Activated naive CD4-positive, alpha-beta T cell (primary cell): ENCODE results near the gene VPS52.
"Not testable (repeated sequence)": the region's sequence is repeated elsewhere in the genome, so short reads cannot be mapped to it uniquely, and the experiment has no call there.

ENCODE experiments used
- DNase-seq, 4 experiments: peaks; one replicate each; lab custom pipeline; 2025; lab: John Stamatoyannopoulos, UW

VPS52 gene

GRCh38 chr6:33301877-33302276 lies 30.2 kb upstream of the VPS52 start:
- DNase-seq = no peak

GRCh38 chr6:33299237-33299944 lies 27.7 kb upstream of the VPS52 start:
- DNase-seq = peak; percentile 77 to 91 (median 89)

GRCh38 chr6:33298773-33299236 lies 27.1 kb upstream of the VPS52 start, which contains the start of gene RGL2:
RGL2 (minus strand) TSS chr6:33298942; CDS start chr6:33298610, 332 bp downstream.
- peak in 2 of 4 experiments; percentile 60 to 61 for DNase-seq

GRCh38 chr6:33297956-33298772 lies 26.5 kb upstream of the VPS52 start:
- peak in 1 of 4 experiments; percentile 35 for DNase-seq

GRCh38 chr6:33297406-33297955 lies 25.8 kb upstream of the VPS52 start:
- no peak for DNase-seq

- DNase-seq = no peak
Measured at GRCh38 chr6:33296797-33297405, 25.2 kb upstream of the VPS52 start.

- DNase-seq = no peak
Measured at GRCh38 chr6:33295621-33296369, 24.1 kb upstream of the VPS52 start.

- DNase-seq = no peak
Measured at GRCh38 chr6:33294086-33294823, 22.6 kb upstream of the VPS52 start.

DNA sequence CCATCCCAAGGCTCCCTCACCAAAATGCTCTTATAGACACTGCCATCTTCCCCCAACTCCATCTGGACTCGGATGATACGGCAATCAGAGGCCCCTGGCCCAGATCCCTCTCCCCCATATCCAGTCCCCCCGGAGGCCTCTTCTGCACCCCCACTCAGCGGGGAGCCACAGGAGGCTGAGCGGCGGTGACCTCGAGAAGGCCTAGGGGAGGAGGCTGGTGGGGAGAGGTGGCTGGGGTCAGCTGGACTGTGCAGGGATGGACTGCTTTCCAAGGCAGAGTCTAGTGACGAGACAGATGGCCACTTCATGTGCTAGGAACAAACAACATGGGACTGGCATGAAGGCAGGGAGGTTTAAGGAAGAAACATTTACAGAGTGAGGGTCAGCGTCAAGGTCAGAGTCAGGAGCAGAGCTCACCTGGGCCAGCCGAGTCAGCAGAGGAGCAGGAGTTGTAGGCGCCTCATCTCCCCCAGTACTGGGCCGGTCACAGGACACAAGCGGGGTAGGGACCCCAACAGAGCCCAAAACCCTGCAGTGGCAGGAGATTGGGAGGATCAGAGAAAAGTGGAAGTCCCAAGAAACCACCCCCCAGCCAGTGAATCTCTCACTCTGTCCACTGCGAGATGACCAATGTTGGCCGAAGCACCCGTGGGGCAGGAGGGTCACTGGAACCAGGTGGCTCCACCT lies 21.5 kb upstream of the VPS52 start:
- DNase-seq = no peak

DNA sequence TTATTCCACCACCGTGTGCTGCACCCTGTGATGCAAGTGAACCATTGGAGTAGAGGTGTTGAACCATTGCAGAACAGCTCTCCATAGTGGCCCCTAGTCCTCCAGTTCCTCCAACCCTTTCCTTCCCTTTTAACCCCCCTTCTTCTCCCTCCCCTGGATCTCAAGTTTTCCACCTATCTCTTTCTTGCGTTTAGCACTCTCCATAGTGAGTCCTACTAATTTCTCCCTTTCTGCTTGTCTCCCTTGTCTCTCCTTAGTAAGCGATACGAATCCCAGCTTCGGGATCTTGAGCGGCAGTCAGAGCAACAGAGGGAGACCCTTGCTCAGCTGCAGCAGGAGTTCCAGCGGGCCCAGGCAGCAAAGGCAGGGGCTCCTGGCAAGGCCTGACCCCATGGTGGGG lies 18.8 kb upstream of the VPS52 start:
- DNase-seq = no peak

GRCh38 chr6:33289784-33290315 lies 18.2 kb upstream of the VPS52 start:
- no peak for DNase-seq

GRCh38 chr6:33288921-33289783 lies 17.5 kb upstream of the VPS52 start, which contains the start of the genes PFDN6 and WDR46:
PFDN6 (plus strand) TSS chr6:33289601; CDS start chr6:33289857, 256 bp downstream.
WDR46 (minus strand) TSS chr6:33289239; CDS start chr6:33289170, 69 bp downstream.
- DNase-seq = peak; percentile 32 to 61 (median 55)

DNA sequence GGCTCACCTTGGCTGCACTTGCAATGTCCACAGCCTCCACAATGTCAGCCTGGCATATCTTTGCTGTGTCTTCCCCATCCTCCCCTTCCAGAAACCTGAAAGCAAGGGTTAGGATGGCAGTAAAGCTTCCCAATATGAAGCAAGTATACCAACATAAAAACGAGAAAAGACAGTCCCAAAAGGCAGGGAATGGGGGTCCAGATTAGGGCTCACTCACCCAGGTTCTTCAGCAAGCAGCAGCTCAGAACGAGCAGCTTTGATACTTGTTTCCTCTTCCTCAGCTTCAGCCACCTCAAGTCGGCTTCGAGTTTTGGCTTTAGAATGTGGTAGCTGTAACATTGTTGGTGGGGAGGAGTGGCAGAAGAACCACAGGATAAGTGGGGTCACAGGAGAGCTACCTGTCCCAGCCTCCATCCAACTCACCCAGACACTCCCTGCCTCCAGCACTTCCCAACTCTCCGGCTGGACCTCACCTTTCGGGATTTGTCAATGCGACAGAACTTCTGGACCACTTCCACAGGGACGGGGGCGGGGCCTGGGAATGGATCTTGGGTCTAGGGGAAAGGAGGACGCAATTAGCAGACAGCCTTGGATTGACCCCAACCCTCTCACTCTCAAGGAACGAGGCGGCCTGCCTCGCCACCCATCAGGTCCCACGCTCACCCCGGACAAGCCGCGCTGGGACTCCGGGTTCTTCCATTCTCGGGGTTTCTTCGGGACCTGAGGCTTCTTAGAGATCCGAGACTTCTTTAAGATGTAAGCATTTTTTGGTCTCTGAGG lies 16.7 kb upstream of the VPS52 start:
- DNase-seq = no peak

- no peak for DNase-seq
Measured at GRCh38 chr6:33286946-33287914, 15.6 kb upstream of the VPS52 start.

DNA sequence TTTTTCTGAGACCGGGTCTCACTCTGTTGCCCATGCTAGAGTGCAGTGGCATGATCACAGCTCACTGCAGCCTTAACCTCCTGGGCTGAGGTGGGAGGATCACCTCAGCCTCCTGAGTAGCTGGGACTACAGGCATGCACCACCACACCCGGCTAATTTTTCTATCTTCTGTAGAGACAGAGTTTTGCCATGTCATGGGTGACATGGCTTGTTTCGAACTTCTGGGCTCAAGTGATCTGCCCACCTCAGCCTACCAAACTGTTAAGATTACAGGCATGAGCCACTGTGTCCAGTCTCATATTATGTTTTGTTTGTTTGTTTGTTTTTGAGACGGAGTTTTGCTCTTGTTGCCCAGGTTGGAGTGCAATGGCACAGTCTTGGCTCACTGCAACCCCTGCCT lies 13.5 kb upstream of the VPS52 start:
- DNase-seq = not testable (repeated sequence)

DNA sequence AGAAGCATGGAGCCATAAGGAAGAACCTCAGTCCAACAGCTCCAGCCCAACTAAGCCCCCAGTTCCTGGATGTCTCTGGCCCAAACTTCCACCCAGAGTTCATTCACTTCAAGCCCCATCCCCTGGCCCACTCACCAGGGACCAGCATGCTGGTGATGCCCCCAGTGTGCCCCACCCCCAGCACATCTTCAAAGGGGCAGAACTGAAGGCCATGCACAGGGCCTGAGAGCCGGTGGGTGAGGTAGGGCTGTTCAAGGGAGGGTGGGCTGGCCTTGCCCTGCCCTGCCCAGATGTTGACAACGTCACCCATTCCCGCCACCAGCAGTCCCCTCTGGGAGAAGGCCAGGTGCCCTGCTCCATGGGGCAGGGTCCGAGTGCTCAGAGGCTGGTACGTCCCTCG lies 8.9 kb upstream of the VPS52 start:
- DNase-seq = no peak
